GM23338 (cell line): ENCODE results near the gene MBD5. TPM values are rescaled to one million over a fixed set of nuclear protein-coding genes. Genes with fewer than 3 reads are reported as not detected.

ENCODE experiments used
- ATAC-seq: fragments of 200-7000 bp; cut with Tn5 transposase; 3 replicates; pipeline ENCODE4 v1.9.1; 2020
- DNase-seq: peaks from one replicate; pipeline ENCODE4 v3.0.0-alpha.2; 2015; ENCODE audit warnings: low spot score
- H2AFZ ChIP-seq: fragments of 200-600 bp; sonication (generic); 2 replicates; pipeline ENCODE4 v1.8.0; 2016; ENCODE audit warnings: antibody characterized with exemption, mild to moderate bottlenecking, moderate library complexity
- H3F3A ChIP-seq: fragments of 200-600 bp; sonication (generic); replicated peaks from 2 replicates; pipeline ENCODE4 v1.8.0; 2017; ENCODE audit warnings: antibody characterized with exemption, mixed run types, low read depth
- H3K27ac ChIP-seq: fragments of 200-600 bp; sonication (generic); 2 replicates; pipeline ENCODE4 v1.6.1; 2016; ENCODE audit warnings: low read depth
- H3K27me3 ChIP-seq: fragments of 200-600 bp; sonication (generic); 2 replicates; pipeline ENCODE4 v1.8.0; 2016; ENCODE audit warnings: mild to moderate bottlenecking, mixed run types, moderate library complexity; ENCODE audit not compliant: insufficient read depth
- H3K36me3 ChIP-seq: fragments of 200-600 bp; sonication (generic); 2 replicates; pipeline ENCODE4 v1.8.0; 2016; ENCODE audit warnings: mild to moderate bottlenecking; ENCODE audit not compliant: insufficient read depth
- H3K4me1 ChIP-seq: fragments of 200-600 bp; sonication (generic); 2 replicates; pipeline ENCODE4 v1.8.0; 2016; ENCODE audit warnings: mild to moderate bottlenecking, moderate library complexity; ENCODE audit not compliant: insufficient read depth
- H3K4me2 ChIP-seq: fragments of 200-600 bp; sonication (generic); 2 replicates; pipeline ENCODE4 v1.7.1; 2017; ENCODE audit warnings: mixed run types
- H3K4me3 ChIP-seq: fragments of 200-600 bp; sonication (generic); 2 replicates; pipeline ENCODE4 v1.6.1; 2016; ENCODE audit warnings: mixed run types
- H3K79me2 ChIP-seq: fragments of 200-600 bp; sonication (generic); replicated peaks from 2 replicates; pipeline ENCODE4 v1.8.0; 2017; ENCODE audit warnings: mild to moderate bottlenecking; ENCODE audit not compliant: insufficient read depth
- H3K9me2 ChIP-seq: fragments of 200-600 bp; sonication (generic); 2 replicates; pipeline ENCODE4 v1.8.0; 2017; ENCODE audit not compliant: insufficient read depth
- H4K20me1 ChIP-seq: fragments of 200-600 bp; sonication (generic); replicated peaks from 2 replicates; pipeline ENCODE4 v1.8.0; 2017; ENCODE audit warnings: mild to moderate bottlenecking; ENCODE audit not compliant: insufficient read depth
- H3K27ac Mint-ChIP-seq: 2 replicates; pipeline ENCODE4 v1.8.0; 2020; ENCODE audit warnings: inconsistent platforms, mild to moderate bottlenecking, moderate library complexity, mixed read lengths
- H3K27me3 Mint-ChIP-seq: 3 replicates; pipeline ENCODE4 v1.8.0; 2022; ENCODE audit warnings: low read depth, mild to moderate bottlenecking, moderate library complexity, mixed read lengths, inconsistent platforms; ENCODE audit not compliant: insufficient read depth, poor library complexity
- H3K36me3 Mint-ChIP-seq: 3 replicates; pipeline ENCODE4 v1.8.0; 2021; ENCODE audit warnings: low read depth, mild to moderate bottlenecking, inconsistent platforms, moderate library complexity, mixed read lengths
- H3K4me1 Mint-ChIP-seq: 3 replicates; pipeline ENCODE4 v1.8.0; 2020; ENCODE audit warnings: mild to moderate bottlenecking, inconsistent platforms, mixed read lengths
- H3K4me3 Mint-ChIP-seq: 3 replicates; pipeline ENCODE4 v1.8.0; 2021; ENCODE audit warnings: moderate library complexity, mild to moderate bottlenecking, inconsistent platforms, mixed read lengths
- H3K9me3 Mint-ChIP-seq: 3 replicates; pipeline ENCODE4 v1.8.0; 2020; ENCODE audit warnings: moderate library complexity, mild to moderate bottlenecking, inconsistent platforms, mixed read lengths
- CTCF ChIP-seq, 2 experiments: fragments of 200-600 bp in 1 of 2; sonication (generic) in 1 of 2; conservative IDR thresholded peaks; 2 replicates each; pipeline versions ENCODE4 v1.5.1 to v1.6.1; 2016 to 2017; ENCODE audit warnings: antibody characterized with exemption in 2 of 2, low read depth in 2 of 2, mild to moderate bottlenecking in 2 of 2, moderate library complexity in 1 of 2
- ETS1 ChIP-seq: IDR thresholded peaks from 2 replicates; pipeline ENCODE4 v1.6.1; 2016; ENCODE audit warnings: antibody characterized with exemption
- EZH2 ChIP-seq: fragments of 200-600 bp; sonication (generic); IDR thresholded peaks from one replicate; pipeline ENCODE4 v1.8.0; 2017; ENCODE audit warnings: antibody characterized with exemption, mild to moderate bottlenecking, low read depth; ENCODE audit not compliant: unreplicated experiment
- EZH2phosphoT487 ChIP-seq: fragments of 200-600 bp; sonication (generic); IDR thresholded peaks from one replicate; pipeline ENCODE4 v1.8.1; 2018; ENCODE audit warnings: antibody characterized with exemption; ENCODE audit not compliant: unreplicated experiment
- JUNB ChIP-seq: IDR thresholded peaks from one replicate; pipeline ENCODE4 v1.6.1; 2016; ENCODE audit warnings: antibody characterized with exemption; ENCODE audit not compliant: unreplicated experiment
- NANOG ChIP-seq: IDR thresholded peaks from 2 replicates; pipeline ENCODE4 v1.6.1; 2016; ENCODE audit warnings: antibody characterized with exemption, borderline replicate concordance
- STAT1 ChIP-seq: IDR thresholded peaks from one replicate; pipeline ENCODE4 v1.6.1; 2016; ENCODE audit warnings: antibody characterized with exemption; ENCODE audit not compliant: unreplicated experiment
- ZNF114 ChIP-seq: fragments of 250-450 bp; sonication (Bioruptor Pico); IDR thresholded peaks from 2 replicates; pipeline ENCODE4 v1.5.0; 2020; ENCODE audit warnings: mild to moderate bottlenecking, moderate library complexity
- polyA plus RNA-seq: library from polyadenylated mRNA; unstranded; fragments of >200 nt; fragmentation: Nextera tagmentation; extraction: Ambion mirVana; gene quantifications from 2 replicates; pipeline ENCODE4 v1.2.1, GENCODE V29; 2016
- total RNA-seq: library from RNA; depleted of rRNA; stranded (reverse); fragments of >200 nt; shearing (Covaris generic); gene quantifications from 2 replicates; pipeline ENCODE4 v1.2.3, GENCODE V29; 2014
- TF ChIP-seq, protein P1 (sequence below): IDR thresholded peaks from one replicate; pipeline ENCODE4 v1.6.1; 2018; ENCODE audit warnings: antibody characterized with exemption; ENCODE audit not compliant: unreplicated experiment

MBD5 gene
- total and polyA plus RNA-seq, 2 experiments from 2014 or later: 16.2 to 23.1 TPM

GRCh38 chr2:148360662-148361061, 339.8 kb downstream of the MBD5 start (continued):
- TF ChIP-seq ETS1: no peak

DNA sequence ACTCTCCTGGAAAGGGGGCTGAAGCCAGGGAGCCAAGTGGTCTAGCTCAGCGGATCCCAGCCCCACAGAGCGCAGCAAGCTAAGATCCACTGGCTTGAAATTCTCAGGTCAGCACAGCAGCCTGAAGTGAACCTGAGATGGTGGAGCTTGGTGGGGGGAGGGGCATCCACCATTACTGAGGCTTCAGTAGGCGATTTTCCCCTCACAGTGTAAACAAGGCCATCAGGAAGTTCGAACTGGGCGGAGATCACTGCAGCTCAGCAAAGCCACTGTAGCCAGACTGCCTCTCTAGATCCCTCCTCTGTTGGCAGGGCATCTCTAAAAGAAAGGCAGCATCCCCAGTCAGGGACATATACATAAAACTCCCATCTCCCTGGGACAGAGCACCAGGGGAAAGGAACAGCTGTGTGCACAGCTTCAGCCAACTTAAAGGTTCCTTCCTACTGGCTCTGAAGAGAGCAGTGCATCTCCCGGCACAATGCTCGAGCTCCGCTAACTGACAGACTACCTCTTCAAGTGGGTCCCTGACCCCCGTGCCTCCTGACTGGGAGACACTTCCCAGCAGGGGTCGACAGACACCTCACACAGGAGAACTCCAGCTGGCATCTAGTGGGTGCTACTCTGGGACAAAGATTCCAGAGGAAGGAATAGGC, 341.4 kb downstream of the MBD5 start:
- Histone ChIP-seq H3K36me3 (no peaks in the 10 kb centered on the region), H3K79me2 (no peaks in the 10 kb centered on the region), H2AFZ (peak overlapping the region; percentile 43; the same call in 1 of the 2 replicates), H3F3A (no peaks in the 10 kb centered on the region), H3K27ac (no peak overlapping the region), H3K4me1 (peaks cover 13% of the 10 kb centered on the region), H3K27me3 (no peaks in the 10 kb centered on the region), H3K4me3 (no peak overlapping the region), H3K4me2 (no peak overlapping the region), H4K20me1 (no peaks in the 10 kb centered on the region), H3K9me2 (no peaks in the 10 kb centered on the region; the same call in 1 of the 2 replicates)
- Mint-ChIP-seq H3K4me3 (no peak overlapping the region), H3K36me3 (peaks cover 12% of the 10 kb centered on the region), H3K4me1 (peaks cover 22% of the 10 kb centered on the region), H3K9me3 (0 out of 3 replicates have a peak, but pooled peaks cover 5% of the 10 kb centered on the region), H3K27ac (no peak overlapping the region), H3K27me3 (peaks cover 1% of the 10 kb centered on the region)
- ATAC-seq (peak; percentile 40; the same call in 2 of the 3 replicates), DNase-seq (peak; percentile 28)
- no peak for TF ChIP-seq ZNF114 (CRISPR knock-in tag)

- H3K4me1 ChIP-seq: no peaks in the 10 kb centered on the region
- H3K9me2 ChIP-seq: no peaks in the 10 kb centered on the region
- no peaks in the 10 kb centered on the region for H3K27me3 ChIP-seq
- no peaks in the 10 kb centered on the region for H3K79me2 ChIP-seq
- H3K4me2 ChIP-seq: no peak overlapping the region
- no peak overlapping the region for H2AFZ ChIP-seq
- no peak overlapping the region for H3K27ac ChIP-seq
- Mint-ChIP-seq H3K4me1 (peaks cover 4% of the 10 kb centered on the region), H3K27ac (no peak overlapping the region), H3K27me3 (peaks cover 2% of the 10 kb centered on the region), H3K36me3 (peaks cover 16% of the 10 kb centered on the region; the same call in 2 of the 3 replicates), H3K4me3 (no peak overlapping the region), H3K9me3 (peaks cover 13% of the 10 kb centered on the region)
- H3K36me3 ChIP-seq: no peaks in the 10 kb centered on the region
- no peaks in the 10 kb centered on the region for H3F3A ChIP-seq
- no peak overlapping the region for H3K4me3 ChIP-seq
- no peak for DNase-seq
- H4K20me1 ChIP-seq: no peaks in the 10 kb centered on the region
- no peak for ATAC-seq
- TF ChIP-seq CTCF (conservative IDR thresholded peaks at IDR 0.05; ENCODE audit: low read depth in 2 of 2): no peak
- TF ChIP-seq EZH2phosphoT487: no peak
- no peak for TF ChIP-seq ETS1
- TF ChIP-seq NANOG: no peak
- no peak for TF ChIP-seq JUNB
- TF ChIP-seq, protein P1, sequence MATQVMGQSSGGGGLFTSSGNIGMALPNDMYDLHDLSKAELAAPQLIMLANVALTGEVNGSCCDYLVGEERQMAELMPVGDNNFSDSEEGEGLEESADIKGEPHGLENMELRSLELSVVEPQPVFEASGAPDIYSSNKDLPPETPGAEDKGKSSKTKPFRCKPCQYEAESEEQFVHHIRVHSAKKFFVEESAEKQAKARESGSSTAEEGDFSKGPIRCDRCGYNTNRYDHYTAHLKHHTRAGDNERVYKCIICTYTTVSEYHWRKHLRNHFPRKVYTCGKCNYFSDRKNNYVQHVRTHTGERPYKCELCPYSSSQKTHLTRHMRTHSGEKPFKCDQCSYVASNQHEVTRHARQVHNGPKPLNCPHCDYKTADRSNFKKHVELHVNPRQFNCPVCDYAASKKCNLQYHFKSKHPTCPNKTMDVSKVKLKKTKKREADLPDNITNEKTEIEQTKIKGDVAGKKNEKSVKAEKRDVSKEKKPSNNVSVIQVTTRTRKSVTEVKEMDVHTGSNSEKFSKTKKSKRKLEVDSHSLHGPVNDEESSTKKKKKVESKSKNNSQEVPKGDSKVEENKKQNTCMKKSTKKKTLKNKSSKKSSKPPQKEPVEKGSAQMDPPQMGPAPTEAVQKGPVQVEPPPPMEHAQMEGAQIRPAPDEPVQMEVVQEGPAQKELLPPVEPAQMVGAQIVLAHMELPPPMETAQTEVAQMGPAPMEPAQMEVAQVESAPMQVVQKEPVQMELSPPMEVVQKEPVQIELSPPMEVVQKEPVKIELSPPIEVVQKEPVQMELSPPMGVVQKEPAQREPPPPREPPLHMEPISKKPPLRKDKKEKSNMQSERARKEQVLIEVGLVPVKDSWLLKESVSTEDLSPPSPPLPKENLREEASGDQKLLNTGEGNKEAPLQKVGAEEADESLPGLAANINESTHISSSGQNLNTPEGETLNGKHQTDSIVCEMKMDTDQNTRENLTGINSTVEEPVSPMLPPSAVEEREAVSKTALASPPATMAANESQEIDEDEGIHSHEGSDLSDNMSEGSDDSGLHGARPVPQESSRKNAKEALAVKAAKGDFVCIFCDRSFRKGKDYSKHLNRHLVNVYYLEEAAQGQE: no peak
- TF ChIP-seq EZH2: no peak
- TF ChIP-seq STAT1: no peak
- TF ChIP-seq ZNF114 (CRISPR knock-in tag): no peak
Measured at GRCh38 chr2:148375214-148375613, 354.3 kb downstream of the MBD5 start.
